ENCODE measurements around the gene COL2A1.
"Not testable (repeated sequence)": the region's sequence is repeated elsewhere in the genome, so short reads cannot be mapped to it uniquely, and the experiment has no call there.

COL2A1 gene

DNA sequence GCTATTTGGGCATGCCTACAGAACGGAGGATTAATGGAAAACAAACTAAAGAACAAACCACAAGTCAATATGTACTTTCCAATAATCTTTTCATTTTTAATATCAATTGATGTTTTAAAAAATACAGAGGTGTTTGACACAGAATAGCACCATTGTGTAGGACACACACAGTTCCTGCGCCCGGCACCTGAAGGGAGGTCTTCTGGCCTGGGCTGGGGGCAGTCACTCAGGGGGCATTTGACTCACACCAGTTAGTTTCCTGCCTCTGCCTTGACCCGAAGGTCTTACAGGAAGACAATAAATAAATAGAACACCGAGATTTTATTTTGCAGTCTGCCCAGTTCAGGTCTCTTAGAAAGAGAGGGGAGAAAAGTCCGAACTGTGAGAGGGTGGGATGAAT lies 31.4 kb downstream of the COL2A1 start:
- no peak for DNase-seq

DNA sequence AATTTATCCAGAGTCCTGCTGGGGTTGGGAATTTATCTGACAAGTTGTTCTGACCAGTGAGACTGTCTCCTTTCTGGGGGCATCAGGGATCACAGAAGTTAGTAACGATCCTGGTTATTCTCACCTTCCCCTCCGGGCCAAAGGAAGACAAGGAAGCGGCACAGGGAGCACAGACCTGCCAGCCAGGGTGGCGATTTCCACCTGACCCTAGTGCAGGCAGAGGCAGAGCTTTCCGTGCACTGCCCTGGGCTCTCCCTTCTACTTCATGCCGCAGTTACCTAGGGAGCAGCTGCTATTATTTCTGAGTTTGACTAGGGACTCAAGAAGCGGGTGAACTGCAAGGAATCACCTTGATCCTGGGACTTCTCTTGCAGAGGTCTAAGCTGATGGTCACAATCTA lies 33.4 kb downstream of the COL2A1 start:
- DNase-seq = peak; percentile 17

DNA sequence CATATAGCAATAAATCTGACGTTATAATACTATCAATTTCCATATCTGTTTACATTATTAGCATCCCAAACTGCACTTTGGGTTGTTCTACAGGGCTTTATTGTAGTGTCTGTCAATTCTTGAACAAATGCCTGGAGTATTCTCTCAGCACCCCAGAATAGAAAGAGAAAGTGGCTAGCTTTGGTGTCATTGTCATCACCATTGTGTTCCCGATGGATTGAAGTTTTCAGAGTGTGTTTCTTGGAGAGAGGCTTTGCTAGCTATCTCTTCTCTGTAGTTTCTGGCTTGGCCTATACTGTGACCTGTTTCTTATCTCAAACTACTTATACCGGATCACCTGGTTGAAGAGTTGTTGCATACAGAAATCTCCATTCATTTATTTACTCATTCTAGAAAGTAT lies 34.4 kb downstream of the COL2A1 start:
- DNase-seq = no peak

DNA sequence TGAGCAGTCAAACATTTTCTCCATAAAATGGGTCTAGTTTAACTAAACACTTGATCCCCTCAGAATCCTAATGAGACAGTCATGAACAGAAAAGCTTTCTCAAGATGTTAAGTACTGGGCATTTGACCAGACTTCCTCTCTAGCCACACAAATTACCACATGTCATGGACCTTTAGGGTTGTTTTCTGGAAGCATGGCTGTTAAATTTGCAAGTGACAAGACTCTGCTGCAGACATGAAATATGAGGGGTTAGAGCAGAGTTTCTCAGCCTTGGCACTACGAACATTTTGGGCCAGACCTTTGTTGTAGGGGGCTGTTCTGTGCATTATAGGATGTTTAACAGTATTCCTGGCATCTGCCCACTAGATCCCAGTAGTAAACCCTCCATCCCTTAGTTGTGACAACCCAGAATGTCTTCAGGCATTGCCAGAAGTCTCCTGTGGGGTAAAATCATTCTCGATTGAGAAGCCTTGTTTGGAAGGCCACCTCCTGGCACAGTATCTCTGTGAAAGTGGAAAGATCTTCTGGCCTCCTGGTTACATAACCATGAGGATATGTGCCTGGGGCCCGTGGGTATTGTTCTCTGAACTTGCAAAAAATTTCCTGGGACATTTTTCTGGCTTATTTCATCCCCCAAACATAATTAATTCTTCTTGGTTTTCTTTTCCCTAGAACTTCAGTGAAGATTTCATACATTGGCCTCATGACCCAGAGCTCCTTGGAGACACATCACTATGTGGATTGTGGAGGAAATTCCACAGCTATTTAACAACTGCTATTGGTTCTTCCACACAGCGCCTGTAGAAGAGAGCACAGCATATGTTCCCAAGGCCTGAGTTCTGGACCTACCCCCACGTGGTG lies 36.6 kb downstream of the COL2A1 start:
- DNase-seq = peak; percentile 55

DNA sequence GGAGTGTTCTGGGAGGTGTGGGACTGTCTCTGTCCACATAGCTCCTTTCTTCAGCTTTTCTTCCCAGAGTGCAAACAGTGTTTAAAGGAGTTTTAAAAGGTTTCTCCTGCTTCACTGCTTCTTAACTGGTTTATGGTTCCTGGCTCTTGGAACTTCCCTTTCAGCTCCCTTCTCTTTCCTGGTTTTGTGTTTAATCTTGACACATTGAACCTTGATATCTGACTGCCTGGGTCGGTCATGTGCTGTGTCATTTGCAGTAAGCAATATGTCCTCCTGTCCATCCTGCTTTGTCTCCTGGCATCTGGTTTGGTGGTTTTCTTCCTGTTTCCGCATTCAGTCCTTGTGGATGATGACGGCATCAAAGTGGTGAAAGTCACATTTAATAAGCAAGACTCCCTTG lies 38.7 kb downstream of the COL2A1 start:
- no peak for DNase-seq

DNA sequence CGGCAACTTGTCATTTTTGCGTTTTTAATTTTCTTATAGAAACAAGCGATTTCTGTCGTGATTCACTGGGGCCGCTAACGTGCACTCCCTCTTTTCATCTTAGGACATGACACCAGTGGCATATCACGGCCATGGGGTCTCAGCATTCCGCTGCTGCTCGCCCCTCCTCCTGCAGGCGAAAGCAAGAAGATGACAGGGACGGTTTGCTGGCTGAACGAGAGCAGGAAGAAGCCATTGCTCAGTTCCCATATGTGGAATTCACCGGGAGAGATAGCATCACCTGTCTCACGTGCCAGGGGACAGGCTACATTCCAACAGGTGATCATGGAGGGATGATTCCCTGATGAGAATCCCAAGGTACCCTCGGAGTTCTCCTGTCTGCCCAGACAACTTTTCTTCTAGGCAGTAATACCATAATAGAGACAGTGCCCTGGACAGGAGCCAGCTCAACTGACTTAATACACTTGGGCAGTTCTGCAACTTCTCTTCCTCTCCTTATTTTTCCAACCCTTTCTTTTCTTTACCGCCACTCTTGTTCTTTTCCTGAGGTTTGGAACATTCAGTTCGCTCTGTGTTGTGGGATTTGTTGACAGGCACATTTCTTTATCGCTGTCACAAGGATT lies 40.1 kb downstream of the COL2A1 start:
- DNase-seq = peak; percentile 25

DNA sequence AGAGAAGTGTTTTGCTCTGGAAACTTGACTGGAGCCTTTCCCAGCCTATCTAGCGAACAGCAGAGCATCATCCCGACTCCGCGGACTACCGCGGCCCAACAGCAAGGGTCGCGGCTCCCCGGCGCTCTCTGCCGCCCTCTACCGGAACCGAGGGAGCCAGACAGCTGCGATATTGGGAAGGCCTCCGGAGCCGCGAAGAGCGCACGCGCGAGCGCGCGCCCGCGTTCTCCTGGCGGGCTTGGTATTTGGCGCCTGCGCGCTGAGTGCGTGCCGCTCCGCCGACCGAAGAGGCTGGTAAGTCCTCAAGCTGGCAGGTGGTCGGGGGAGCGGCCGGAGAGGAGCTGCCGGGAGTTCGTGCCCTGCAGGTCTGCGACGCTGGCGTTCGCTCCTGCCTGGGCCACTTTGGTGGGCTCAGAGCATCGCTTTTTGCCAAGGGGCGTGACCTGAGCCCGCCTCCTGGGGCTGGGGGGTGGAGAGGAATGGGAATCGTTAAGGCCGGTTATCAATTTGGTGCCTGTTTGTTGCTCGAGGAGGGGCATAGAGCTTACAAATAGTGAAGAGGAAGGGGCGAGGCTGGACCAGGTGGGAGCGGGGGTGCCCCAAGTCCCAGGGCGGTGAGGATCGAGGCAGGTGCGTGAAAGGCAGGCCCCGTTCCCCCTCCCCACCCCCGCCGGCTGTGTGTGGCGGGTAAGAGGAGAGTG lies 40.8 kb downstream of the COL2A1 start, which contains the start of gene TMEM106C:
Gene TMEM106C (plus strand): TSS at position 257 of the 701 bp plus-strand sequence. CDS start 641 bp downstream, outside the sequence.
- DNase-seq = peak; percentile 95

DNA sequence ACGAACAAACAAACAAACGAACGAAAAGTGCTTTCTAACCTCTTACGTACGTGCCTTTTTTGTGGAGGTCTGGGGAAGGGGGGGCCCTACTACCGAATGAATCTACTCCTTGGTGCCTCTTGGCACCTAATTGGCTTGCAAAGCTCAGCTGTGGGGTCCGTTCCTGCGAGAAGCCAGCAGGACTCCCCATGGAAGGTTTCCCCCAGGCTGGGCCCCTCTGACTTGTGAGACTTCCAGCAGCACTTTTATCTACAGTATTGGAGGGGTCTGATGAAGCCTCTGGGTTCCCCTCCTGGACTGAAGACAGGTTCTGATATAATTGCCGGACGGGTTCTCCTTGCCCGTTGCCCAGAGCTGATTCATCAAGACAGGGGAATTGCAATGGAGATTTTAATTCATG lies 42.1 kb downstream of the COL2A1 start:
- DNase-seq = no peak

DNA sequence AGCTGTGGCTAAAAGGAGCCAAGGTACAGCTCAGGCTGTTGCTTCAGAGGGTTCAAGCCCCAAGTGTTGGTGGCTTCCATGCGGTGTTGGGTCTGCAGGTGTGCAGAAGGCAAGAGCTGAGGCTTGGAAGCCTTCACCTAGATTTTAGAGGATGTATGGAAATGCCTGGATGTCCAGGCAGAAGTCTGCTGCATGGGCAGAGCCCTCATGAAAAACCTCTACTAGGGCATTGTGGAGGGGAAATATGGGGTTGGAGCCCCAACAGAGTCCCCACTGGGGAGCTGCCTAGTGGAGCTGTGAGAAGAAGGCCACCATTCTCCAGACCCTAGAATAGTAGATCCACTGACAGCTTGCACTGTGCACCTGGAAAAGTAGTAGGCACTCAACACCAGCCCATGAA lies 46.6 kb downstream of the COL2A1 start:
- DNase-seq = not testable (repeated sequence)

DNA sequence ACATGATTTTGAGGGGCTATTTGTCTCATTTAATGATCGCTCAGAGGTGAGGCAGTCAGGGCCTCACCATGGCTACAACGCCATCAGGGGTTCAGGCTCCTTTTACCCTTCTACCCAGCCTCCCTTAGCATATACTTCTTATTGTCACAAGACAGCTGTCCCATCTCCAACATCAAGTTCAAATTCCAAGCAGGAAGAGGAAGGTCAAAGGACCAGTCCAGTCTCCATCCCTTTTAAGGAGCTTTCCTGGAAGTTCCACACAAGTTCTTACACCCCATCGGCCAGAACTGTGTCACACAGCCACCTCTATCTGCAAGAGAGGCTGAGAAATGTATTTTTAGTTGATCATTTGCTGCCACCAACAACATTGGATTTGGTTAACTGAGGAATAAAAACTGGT lies 49.2 kb downstream of the COL2A1 start:
- no peak for DNase-seq

DNA sequence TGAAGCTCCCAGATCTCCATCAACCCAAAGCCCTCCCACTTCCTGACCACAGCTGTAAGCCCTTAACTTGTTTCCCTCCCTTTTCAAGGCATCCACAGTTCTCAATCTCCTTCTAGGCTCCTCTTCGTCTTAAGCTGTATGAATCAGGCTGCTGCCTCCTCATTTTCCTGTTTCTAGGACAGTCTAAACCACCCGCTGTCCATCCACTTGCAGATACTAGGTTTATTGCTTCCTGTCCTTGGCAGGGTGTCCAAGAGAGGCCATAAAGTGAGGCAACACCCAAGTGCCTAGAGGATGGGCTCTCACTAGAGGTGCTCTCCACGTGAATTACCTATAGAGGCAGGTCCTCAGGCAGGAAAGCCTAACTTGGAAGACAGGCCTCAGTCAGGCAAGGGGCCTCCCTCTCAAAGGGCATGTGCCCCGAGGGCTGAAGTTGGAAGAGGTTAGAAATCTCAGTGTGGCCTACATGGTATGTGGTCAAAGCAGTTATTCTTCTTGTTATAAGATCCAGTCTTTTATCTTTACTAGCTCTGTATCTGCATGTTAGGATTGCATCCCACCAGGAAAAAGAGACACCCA lies 49.7 kb downstream of the COL2A1 start:
- no peak for DNase-seq

DNA sequence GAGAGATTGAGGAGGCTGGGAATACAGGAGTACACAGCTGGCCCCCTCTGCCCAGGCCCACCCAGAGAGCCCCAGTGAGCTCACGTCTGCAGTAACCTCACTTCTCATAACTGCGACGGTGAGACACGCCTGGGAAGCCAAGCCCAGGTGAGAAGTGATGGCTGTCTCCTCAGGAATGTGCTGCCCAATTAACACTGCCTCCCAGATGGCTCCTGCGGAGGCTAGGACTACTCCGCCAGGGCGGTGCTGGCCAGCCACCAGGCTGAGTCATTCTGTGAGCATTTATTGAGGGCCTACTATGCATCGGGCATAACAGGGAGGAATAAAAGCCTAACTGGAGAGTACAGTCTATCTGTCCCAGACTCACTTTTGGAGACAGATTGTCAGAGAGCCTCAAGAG lies 50.2 kb downstream of the COL2A1 start:
- no peak for DNase-seq

DNA sequence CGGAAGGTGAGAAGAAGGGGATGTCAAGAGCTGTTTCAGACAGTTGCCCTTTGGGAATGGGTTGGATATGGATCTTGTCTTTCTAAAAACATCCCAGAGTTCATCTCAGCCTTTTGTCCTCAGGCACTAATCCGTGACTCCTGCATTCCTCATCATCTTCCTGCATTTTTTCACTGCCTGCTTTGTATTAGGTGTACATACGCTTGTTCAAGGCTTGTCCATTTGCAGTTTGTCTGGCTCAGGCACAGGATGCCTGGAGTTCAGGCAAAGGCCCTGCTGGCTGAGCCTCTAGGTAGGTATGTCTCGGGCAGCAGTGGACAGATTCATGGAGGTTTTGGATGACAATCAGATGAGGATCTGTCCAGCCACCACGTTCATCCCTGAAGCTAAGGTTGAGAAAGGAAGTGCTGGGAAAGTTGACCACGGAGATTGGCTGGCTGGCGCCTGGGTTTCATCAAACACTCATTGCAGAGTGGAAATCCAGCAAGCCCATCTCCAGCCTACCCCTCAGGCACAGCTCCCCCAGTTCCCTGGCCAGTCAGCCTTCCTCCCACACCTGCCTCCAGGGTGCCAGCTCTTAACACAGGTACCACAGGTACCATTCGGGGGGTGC lies 53.3 kb downstream of the COL2A1 start:
- no peak for DNase-seq

DNA sequence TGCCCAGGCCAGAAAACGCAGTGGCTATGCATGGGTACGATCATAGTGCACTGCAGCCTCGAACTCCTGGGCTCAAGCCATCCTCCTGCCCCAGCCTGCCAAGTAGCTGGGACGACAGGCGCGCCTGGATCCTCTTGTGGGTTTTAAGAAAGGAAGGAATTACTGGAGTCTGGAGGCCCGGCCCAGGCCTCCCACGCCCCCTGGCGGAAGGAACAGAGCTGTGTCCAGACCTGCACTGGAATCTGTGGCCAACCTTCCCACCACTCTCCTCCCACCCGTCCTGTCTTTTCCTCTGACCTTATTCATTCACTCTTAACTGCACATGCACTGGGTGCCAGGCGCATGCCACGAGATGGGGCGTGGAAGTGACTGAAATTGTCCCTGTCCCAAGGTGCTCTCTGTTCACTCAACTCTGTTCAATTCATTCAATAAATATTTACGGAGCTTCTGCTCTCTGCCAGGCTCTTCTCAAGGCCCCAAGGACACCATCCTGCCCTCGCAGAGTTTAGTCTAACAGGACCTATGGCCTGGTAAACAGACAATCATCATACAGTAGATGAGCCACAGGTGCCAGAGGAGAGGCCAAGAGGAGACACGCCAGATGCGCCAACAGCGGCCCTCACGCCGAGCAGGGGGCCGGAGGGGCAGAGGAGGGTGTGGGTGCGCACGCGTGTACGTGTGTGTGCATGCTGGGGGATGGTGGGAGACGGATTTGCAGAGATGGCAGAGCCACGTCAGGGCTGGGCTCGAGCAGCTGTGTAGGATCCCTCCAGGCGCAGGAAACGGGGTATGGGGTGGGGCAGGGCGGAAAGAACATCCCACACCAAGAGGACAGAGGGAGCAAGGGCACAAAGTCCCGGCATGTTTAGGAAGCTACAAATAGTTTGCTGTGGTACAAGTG lies 54.6 kb downstream of the COL2A1 start:
- peak; percentile 82 for DNase-seq

DNA sequence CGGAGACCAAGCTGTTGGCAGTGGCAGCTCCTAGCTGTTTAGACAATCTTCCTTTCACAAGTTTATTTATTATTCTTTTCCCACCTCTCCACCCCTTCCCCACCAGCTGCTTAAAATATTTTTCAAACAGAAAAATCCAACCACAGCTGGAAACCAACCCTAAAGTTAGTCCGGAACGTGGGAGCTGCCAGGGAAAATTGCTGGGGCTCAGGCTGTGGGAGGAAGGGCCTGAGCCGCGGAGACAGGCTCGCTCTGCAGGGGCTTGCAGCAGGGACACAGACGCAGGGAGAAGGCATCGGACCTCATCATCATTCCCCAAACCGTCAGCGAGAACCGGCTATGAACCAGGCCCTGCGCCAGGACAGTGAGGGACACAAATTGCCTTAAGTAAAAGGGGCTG lies 56.9 kb downstream of the COL2A1 start:
- peak; percentile 48 for DNase-seq

DNA sequence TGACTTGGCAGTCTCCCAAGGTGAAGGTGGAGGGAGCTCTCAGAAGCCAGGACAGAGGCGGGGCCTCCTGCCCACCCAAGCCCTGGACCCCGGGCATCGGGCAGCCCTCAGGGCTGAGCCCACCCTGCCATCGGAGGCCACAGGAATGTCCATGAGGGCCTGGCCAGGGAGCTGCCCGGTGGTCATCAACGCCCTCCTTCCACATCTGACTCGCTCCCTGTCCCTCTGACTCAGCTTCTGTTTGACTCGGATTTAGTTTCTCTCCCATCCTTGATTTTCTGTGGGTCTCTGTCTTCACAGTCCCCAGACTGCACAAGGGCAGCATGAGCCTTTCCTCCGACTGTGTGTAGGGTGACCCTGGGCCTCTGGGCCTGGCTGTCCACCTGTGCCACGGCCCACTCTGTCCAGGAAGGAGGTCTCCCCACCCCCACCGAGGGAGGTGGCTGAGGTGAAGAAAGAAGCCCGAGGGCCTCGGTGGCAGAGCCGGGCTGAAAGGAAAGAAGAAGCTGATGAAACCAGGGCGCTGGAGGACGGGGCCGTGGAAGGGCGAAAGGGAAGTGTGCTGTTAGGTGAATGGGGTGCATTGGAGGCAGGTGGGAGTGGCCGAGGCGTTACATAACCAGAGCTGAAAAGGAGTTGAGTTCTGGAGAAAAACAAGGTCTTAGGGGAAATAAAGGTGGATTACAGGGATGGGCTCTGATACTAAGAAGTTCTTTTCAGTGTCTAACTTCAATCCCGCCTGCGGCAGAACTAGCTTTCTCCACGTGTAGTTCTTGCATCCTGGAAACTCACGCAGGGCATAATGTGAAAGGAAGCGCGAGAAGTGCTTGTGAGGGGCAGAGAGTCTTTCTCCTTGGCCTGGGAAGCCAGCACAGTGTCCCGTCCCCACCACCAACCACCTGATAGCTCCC lies 57.6 kb downstream of the COL2A1 start:
- DNase-seq = no peak

DNA sequence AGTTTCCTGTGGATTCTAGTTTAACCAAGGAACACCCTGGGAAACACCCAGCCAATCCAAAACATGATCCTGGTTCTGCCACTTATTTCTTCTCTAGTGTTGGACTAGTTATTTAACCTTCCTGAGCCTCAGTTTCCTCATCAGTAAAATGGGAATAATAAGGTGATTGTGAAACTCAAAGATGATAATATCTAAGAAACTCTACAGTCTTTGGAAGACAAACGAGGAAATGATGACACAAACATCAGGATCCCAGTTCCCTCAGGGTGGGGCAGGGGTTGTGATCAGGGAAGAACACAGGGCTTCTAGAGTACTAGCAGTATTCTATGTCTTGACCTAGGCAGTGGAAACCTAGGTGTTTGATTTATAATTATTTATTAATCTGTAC lies 58.9 kb downstream of the COL2A1 start:
- no peak for DNase-seq

DNA sequence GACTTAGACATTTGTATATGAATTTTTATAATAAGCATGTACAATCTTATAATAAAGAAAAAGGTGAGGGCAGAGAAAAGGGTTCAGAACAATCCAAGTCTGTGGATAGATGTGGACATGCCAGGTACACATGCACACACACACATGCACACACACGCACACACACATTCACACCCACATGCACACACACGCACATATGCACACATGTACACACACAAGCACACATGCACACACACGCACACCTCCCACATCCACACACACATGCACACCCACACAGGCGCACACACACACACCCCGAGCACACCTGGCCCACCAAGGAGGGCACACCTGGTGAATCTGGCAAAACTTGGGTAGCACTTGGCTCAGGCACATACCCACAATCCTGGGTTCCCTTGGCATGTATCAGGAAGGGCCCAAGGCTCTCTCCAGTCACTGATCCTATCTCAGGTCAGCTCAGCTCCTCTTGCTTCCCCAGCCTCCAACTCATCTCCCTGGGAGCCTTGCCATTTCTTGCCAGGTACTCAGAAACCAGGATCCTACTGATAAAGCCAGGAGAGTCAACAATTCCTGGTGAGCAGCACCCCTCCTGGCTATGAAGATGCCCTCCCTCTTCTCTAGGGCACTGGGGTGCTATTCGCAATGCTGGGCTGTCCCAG lies 59.5 kb downstream of the COL2A1 start:
- no peak for DNase-seq

DNA sequence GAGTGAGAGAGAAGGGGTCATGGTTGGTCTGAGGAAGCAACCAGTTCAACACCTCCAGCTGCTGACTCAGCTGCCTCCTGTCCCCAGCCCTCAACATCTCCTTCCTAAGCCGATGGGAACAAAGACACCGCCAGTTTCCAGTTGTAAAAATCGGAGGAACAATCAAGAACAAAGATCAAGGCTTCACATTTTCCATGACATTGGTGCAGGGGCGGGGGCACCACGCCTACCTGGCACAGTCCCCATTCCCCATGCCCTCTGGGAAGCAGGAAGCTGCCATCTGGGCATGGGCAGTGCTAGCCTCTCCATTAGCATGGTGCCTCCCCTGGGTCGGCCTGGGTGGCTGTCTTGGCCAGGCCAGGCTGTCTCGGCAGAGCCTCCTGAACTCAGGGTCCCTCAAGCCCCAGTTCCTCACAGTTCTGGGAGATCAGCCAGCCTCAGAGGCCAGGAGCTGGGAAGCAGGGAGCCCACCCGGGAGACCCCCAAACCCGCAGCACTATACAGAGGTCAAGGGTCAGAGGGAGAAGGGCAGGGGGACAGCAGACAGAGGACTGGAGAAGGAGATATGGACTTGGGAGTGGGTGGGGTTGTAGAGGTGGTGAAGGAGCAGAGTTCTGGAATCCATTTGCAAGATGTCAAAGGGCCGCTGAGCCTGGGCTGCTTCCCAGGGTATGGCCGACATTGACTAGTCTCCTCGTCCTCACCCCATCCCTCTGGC lies 60.5 kb downstream of the COL2A1 start:
- DNase-seq = no peak
